DMS114 treated with DMSO at 0.1 percent for 48 hours (cell line): ENCODE results near the gene C3AR1.

Experiments
- DNase-seq: peaks from one replicate; lab custom pipeline; 2025; ENCODE audit not compliant: unreplicated experiment; lab: John Stamatoyannopoulos, UW

C3AR1 gene

GRCh38 chr12:8058506-8058905 lies 7.7 kb downstream of the C3AR1 start:
- no peak for DNase-seq

DNA sequence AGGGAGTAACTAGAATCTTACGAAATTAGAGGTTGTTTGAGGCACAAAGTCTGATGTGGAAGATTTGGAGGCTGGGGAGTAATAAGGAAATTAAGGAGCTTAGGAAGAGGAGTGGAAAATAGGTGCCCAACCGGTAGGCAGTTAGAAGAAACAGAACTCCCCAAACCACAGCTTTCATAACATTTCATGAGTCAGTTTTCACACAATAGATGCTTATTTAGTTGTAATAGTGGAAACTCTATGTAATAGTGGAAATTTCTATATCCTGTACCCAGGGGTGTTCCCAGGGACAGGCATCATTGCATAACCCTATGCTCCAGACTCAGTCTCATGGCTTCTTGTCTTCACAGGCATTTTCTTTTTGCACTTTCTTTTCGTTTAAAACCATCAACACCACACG lies 8.3 kb downstream of the C3AR1 start:
- DNase-seq = no peak

DNA sequence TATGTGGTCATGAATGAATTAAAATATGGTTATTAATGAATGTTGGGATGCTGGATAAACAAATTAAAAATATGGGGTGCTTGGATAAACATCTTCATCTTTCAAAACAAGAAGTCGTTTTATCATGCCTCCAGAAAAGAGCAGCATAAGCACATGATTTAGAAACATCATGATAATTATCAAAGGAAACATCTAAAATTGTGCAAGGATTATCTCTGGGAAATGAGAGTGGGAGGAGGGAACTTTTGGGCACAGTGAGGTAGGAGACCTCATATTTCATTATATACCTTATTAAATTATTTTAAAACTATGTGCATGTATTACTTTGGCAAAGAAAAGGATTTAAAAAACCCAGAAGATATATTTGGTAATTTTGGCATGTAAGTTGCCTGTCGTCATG lies 8.9 kb downstream of the C3AR1 start:
- DNase-seq = no peak

DNA sequence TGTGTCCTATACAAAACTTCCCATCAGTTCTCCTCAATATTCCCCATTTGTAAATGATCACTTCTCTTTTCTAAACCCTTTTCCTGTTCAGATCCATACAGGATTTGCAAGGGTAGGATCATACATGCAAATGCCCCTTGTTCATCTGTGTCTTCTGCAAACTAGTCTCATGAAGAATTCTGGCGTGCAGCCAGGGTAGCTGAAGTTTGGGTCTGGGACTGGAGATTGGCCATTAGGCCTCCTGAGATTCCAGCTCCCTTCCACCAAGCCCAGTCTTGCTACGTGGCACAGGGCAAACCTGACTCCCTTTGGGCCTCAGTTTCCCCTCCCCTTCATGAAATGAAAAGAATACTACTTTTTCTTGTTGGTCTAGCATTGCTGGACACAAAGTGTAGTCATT lies 11.3 kb downstream of the C3AR1 start:
- DNase-seq = no peak

- DNase-seq = no peak
Observed at GRCh38 chr12:8052679-8053078, 13.5 kb downstream of the C3AR1 start.

DNA sequence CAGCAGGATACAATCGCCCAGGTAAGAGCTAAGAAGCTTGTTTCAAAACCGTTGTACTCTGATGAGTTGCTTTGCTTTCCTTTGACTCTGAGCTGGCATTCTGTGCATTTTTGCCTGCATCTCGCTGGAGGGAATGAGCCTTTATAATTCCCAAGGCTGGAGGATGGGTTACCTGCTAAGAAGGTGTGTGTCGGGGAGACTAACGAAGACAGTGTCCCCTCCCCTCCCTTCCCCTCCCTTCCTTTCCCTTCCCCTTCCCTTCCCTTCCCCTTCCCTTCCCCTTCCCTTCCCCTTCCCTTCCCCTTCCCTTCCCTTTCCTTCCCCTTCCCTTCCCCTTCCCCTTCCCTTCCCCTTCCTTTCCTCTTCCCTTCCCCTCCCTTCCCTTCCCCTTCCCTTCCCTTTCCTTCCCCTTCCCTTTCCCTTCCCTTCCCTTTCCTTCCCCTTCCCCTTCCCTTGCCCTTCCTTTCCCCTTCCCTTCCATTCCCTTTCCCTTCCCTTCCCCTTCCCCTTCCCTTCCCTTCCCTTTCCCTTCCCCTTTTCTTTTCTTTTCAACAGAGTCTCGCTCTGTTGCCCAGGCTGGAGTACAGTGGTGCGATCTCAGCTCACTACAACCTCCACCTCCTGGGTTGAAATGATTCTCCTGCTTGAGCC lies 15.4 kb downstream of the C3AR1 start:
- DNase-seq = no peak

DNA sequence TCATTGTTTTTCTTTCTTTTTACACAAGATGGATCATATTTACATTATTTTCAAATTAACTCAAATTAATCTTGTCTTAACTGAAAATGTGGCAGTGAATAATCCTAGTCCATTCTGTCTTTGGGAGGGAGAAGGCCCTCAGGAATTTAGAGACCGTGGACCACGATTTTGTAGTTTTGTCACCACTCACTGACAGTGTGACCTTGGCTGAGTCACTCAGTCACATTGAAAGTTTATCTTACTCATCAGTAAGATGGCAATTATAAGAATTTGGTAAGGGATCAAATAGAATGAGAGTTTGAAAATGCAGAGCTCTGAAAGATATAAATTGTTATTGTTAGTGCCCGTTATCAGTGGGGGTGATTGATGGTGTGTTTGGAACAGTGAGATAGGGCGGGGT lies 17.3 kb downstream of the C3AR1 start:
- no peak for DNase-seq

GRCh38 chr12:8047842-8048241 lies 18.3 kb downstream of the C3AR1 start:
- DNase-seq = no peak

DNA sequence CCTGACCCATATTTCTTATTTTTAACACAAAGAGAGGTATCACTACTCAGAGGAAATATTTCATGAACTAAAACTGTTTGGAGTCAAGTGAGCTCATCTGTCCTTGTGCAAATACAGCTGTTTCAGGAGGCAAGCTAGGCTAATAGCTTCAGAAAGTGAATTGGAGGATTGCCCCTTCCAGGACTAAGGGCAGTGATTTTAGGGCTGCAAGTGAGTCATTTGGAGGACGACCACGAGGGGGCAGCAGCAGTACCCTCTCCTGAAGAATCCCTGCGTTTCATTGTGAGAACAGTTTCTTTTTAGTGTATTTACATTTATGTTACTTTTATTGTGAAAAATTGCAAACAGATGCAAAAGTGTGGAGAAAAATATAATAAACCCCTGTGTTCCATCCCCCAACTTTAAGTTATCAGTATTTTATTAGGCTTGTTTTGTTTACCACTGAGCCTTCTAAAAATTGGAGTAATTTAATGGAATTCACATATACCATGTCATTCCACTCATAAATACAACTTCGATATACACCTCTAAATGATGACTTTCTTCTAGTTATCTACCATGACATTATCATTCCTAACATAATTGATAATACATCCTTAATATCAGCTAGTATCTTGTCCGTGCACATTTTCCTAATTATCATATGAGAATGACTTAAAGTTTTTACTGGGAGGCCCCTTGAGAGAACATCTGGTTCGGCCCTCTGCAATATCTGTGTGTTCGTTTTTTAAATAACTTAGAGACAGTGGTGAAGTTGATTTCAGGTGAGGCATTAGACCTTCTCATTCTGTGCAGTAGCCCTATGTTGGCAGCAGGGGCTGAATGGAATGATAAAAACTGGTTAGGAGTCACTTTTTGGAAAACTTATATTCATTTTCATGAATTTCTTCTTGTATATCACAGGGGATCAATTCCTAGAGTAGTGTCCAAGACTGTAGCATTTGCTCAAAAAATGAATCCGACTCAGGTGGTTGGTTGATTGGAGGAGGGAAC lies 19.9 kb downstream of the C3AR1 start:
- peak; percentile 70 for DNase-seq

GRCh38 chr12:8040791-8041190 lies 25.4 kb downstream of the C3AR1 start:
- DNase-seq = no peak

- DNase-seq = no peak
Observed at GRCh38 chr12:8038659-8039114, 27.5 kb downstream of the C3AR1 start.

- no peak for DNase-seq
Observed at GRCh38 chr12:8037947-8038346, 28.2 kb downstream of the C3AR1 start.

- no peak for DNase-seq
Observed at GRCh38 chr12:8037046-8037663, 29.0 kb downstream of the C3AR1 start.

GRCh38 chr12:8036346-8036745 lies 29.8 kb downstream of the C3AR1 start:
- DNase-seq = no peak

GRCh38 chr12:8035440-8036010 lies 30.6 kb downstream of the C3AR1 start:
- no peak for DNase-seq

GRCh38 chr12:8034802-8035201 lies 31.4 kb downstream of the C3AR1 start:
- DNase-seq = no peak

DNA sequence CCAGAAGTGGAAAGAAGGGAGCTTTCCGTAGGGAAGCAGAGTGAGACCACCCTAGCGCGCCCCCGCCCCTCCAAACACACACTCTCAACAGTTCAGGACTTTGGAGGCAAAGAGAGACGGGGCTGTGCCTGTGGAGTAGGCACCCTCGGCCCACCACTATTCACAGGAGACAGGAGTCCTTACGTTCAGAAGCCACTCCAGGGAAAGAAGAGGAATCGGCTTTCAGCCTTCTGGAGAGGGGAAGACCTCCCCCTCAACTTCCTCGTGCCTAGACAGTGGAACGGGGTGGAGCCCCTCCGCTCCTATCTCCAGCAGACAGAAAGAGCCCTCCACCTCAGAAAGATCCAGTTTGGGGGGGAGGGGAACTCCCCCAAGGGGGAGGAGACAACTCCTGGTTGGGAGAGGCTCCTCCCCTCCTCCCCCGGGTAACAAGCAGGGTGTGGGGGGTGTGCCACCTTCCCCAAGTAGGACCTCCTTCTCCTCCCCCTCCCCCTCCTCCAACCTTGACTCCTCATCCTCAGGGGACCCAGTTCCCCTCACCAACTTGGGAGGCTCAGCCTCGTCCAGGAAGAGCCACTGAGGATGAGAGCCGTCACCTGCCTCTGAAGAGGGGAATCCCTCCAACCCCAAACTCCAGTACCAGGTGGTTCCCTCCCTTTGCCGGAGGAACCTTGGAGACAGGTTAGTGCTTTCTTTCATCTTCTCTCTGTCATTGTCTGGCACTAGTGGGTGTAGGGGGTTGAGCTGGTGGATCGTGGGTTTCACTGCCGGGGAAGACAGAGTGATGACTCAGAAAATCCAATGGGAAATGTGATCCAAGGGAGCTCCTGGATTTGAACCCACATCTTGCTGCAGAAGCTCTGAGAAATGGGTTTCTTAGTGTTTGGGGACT lies 32.8 kb downstream of the C3AR1 start:
- peak; percentile 23 for DNase-seq

- peak; percentile 28 for DNase-seq
Observed at GRCh38 chr12:8032242-8033152, 33.7 kb downstream of the C3AR1 start, which contains the start of gene FOXJ2. Gene FOXJ2 (plus strand): TSS chr12:8032716. CDS start chr12:8039833, 7,117 bp downstream.

- no peak for DNase-seq
Observed at GRCh38 chr12:8031872-8032241, 34.3 kb downstream of the C3AR1 start.
